KBM-7 (cell line): ENCODE measurements around the gene GPX3.

Source experiments
- DNase-seq: peaks from one replicate; pipeline ENCODE4 v3.0.0-alpha.2; 2015
- in situ Hi-C: fragments of 300-500 bp; cut with MboI; formaldehyde crosslinking; loops from 2 replicates; pipeline ENCODE4 v1.14.3; 2020; ENCODE audit warnings: low sequenced_read_pairs, low pct_unique_long_range_greater_than_20kb, mixed read lengths

GPX3 gene

GRCh38 chr5:151020304-151021110 lies at the start of gene GPX3:
TSS of gene GPX3 (plus strand) at chr5:151020591. CDS start at chr5:151020655, 64 bp downstream.
- in situ Hi-C loops = no loop called here
- peak; percentile 87 for DNase-seq

GRCh38 chr5:150978590-150978989 lies 41.8 kb upstream of the GPX3 start:
- in situ Hi-C loops = no loop called here
- no peak for DNase-seq

GRCh38 chr5:150987746-150988145 lies 32.6 kb upstream of the GPX3 start:
- in situ Hi-C loops = no loop called here
- no peak for DNase-seq

GRCh38 chr5:150989695-150990094 lies 30.7 kb upstream of the GPX3 start:
- DNase-seq = peak; percentile 20
- in situ Hi-C loops = no loop called here

- in situ Hi-C loops = no loop called here
- no peak for DNase-seq
Observed at GRCh38 chr5:150992705-150993104, 27.7 kb upstream of the GPX3 start.

- no peak for DNase-seq
- in situ Hi-C loops = no loop called here
Observed at GRCh38 chr5:150993422-150993821, 27.0 kb upstream of the GPX3 start.

GRCh38 chr5:150993826-150994412 lies 26.5 kb upstream of the GPX3 start:
- in situ Hi-C loops = no loop called here

GRCh38 chr5:150999704-151000442 lies 20.5 kb upstream of the GPX3 start:
- in situ Hi-C loops = no loop called here
- no peak for DNase-seq

More at GRCh38 chr5:150993826-150994412, 26.5 kb upstream of the GPX3 start:
- no peak for DNase-seq

- no peak for DNase-seq
- in situ Hi-C loops = no loop called here
Observed at GRCh38 chr5:151001436-151001835, 19.0 kb upstream of the GPX3 start.

- DNase-seq = peak; percentile 49
- in situ Hi-C loops = no loop called here
Observed at GRCh38 chr5:151002250-151002649, 18.1 kb upstream of the GPX3 start.

GRCh38 chr5:151002681-151003502 lies 17.5 kb upstream of the GPX3 start:
- in situ Hi-C loops = no loop called here
- no peak for DNase-seq

GRCh38 chr5:151003503-151003860 lies 16.9 kb upstream of the GPX3 start:
- in situ Hi-C loops = no loop called here
- no peak for DNase-seq

GRCh38 chr5:151004499-151004898 lies 15.9 kb upstream of the GPX3 start:
- in situ Hi-C loops = no loop called here
- no peak for DNase-seq

GRCh38 chr5:151005187-151005949 lies 15.0 kb upstream of the GPX3 start:
- in situ Hi-C loops = no loop called here
- no peak for DNase-seq

GRCh38 chr5:151005950-151006576 lies 14.3 kb upstream of the GPX3 start:
- in situ Hi-C loops = no loop called here
- DNase-seq = no peak

GRCh38 chr5:151006704-151007334 lies 13.6 kb upstream of the GPX3 start:
- no peak for DNase-seq
- in situ Hi-C loops = no loop called here

- in situ Hi-C loops = no loop called here
- DNase-seq = no peak
Observed at GRCh38 chr5:151007430-151008209, 12.8 kb upstream of the GPX3 start.
